ENCODE measurements around the gene HOXA11. TPM values are rescaled to one million over a fixed set of nuclear protein-coding genes. Genes with fewer than 3 reads are reported as not detected.

Gene HOXA11
- total RNA-seq, 1 experiment from 2014 or later, result not detected

- Mint-ChIP-seq H3K27me3 (ENCODE audit: low read depth) (peaks cover 100% of the 10 kb centered on the region), H3K9me3 (no peaks in the 10 kb centered on the region), H3K4me3 (no peak overlapping the region), H3K4me1 (peaks cover 12% of the 10 kb centered on the region), H3K36me3 (no peaks in the 10 kb centered on the region), H3K27ac (no peak overlapping the region)
- POLR2A ChIA-PET, result no interaction called here
- ATAC-seq (no peak), DNase-seq (ENCODE audit: low spot score) (peak; percentile 11)
- TF ChIP-seq RELA (CRISPR knock-in tag; IDR thresholded peaks at IDR 0.05; ENCODE audit: borderline replicate concordance) (no peak), TCF7 (CRISPR knock-in tag; IDR thresholded peaks at IDR 0.05; ENCODE audit: low read depth) (no peak), GABPB1 (CRISPR knock-in tag; IDR thresholded peaks at IDR 0.05) (no peak), JAZF1 (CRISPR knock-in tag; IDR thresholded peaks at IDR 0.05) (no peak), ZNF532 (CRISPR knock-in tag; IDR thresholded peaks at IDR 0.05; ENCODE audit: borderline replicate concordance) (no peak), SMAD4 (CRISPR knock-in tag; IDR thresholded peaks at IDR 0.05) (no peak), CREB1 (CRISPR knock-in tag; IDR thresholded peaks at IDR 0.05) (no peak), ZNF512 (CRISPR knock-in tag; IDR thresholded peaks at IDR 0.05; ENCODE audit: borderline replicate concordance) (no peak), ARID4B (CRISPR knock-in tag; IDR thresholded peaks at IDR 0.05; ENCODE audit: borderline replicate concordance) (no peak), NR1H2 (CRISPR knock-in tag; IDR thresholded peaks at IDR 0.05) (no peak)
- CTCF ChIA-PET, result interaction anchor here (0.8 to 3.1 kb wide), 2 partner anchors 12 to 20 kb away, joined by 5 to 74 read pairs; partner anchors contain the start of genes HOXA3 and HOXA5
Measured at GRCh38 chr7:27163288-27164044, 21.6 kb downstream of the HOXA11 start.

- POLR2A ChIA-PET, result no interaction called here
- H3K27ac Mint-ChIP-seq, result no peak overlapping the region
- H3K36me3 Mint-ChIP-seq, result no peaks in the 10 kb centered on the region
- peaks cover 11% of the 10 kb centered on the region for H3K4me1 Mint-ChIP-seq
- no peak for ATAC-seq
- CTCF ChIA-PET, result interaction anchor here (1.6 to 3.1 kb wide), 6 partner anchors 11 to 480 kb away, joined by 5 to 74 read pairs (median 28); partner anchors contain the start of genes HOXA3 and HOXA6
- peaks cover 100% of the 10 kb centered on the region for H3K27me3 Mint-ChIP-seq (ENCODE audit: low read depth)
- DNase-seq (ENCODE audit: low spot score), result no peak
- H3K9me3 Mint-ChIP-seq, result no peaks in the 10 kb centered on the region
- no peak overlapping the region for H3K4me3 Mint-ChIP-seq
- TF ChIP-seq ZNF512 (CRISPR knock-in tag; IDR thresholded peaks at IDR 0.05; ENCODE audit: borderline replicate concordance) (no peak), AR (CRISPR knock-in tag; IDR thresholded peaks at IDR 0.05) (no peak), SMAD3 (CRISPR knock-in tag; IDR thresholded peaks at IDR 0.05; ENCODE audit: borderline replicate concordance) (no peak), NR1H2 (CRISPR knock-in tag; IDR thresholded peaks at IDR 0.05) (no peak), NR2C2 (CRISPR knock-in tag; IDR thresholded peaks at IDR 0.05) (no peak), PRRX2 (CRISPR knock-in tag; IDR thresholded peaks at IDR 0.05) (no peak), TEAD1 (CRISPR knock-in tag; IDR thresholded peaks at IDR 0.05) (no peak), E2F5 (CRISPR knock-in tag; IDR thresholded peaks at IDR 0.05) (no peak)
Measured at GRCh38 chr7:27162561-27163287, 22.3 kb downstream of the HOXA11 start.

Measured in WTC11 (cell line).